Right ventricle myocardium superior (tissue), 1 donor: ENCODE data around the gene RALGAPB. TPM values are rescaled to one million over a fixed set of nuclear protein-coding genes. Genes with fewer than 3 reads are reported as not detected.
"Not testable (repeated sequence)": the region's sequence is repeated elsewhere in the genome, so short reads cannot be mapped to it uniquely, and the experiment has no call there.

Source experiments
- ATAC-seq: fragments of 200-7000 bp; cut with Tn5 transposase; one replicate; pipeline ENCODE4 v1.9.1; 2020; ENCODE audit warnings: mild to moderate bottlenecking; ENCODE audit not compliant: poor library complexity
- DNase-seq: peaks from one replicate; pipeline ENCODE4 v3.0.0-alpha.2; 2020
- intact Hi-C: fragments of 100-400 bp; cut with DNase I; formaldehyde crosslinking; loops from one replicate; pipeline ENCODE4 v1.11.2; 2022
- long read RNA-seq: library from polyadenylated mRNA; unstranded; transcript quantifications from one replicate; pipeline ENCODE4 v2.0.0, GENCODE V29; 2021
- total RNA-seq: library from RNA; stranded (reverse); fragmentation: NEBNext Ultra II Directional; extraction: Animal tissue kit (Norgen Biotek cat#: 25700); gene quantifications from one replicate; pipeline ENCODE4 v1.2.1, GENCODE V29; 2021
- donor health status: DM: no; HTN: yes; CAD: no; lungs with severe emphysema.

RALGAPB gene
- 21.5 TPM for total RNA-seq
- long read RNA-seq, partial matches to known transcripts = 5 of 11 reads
- long read RNA-seq, other reads (novel, unspliced or antisense) = 6 of 11 reads

GRCh38 chr20:38472513-38473366 is at the start of gene RALGAPB:
Gene RALGAPB, plus strand, starts transcription at chr20:38472843. Its CDS starts 15,590 bp downstream, at chr20:38488433.
- ATAC-seq (peak; percentile 99), DNase-seq (peak; percentile 100)
- intact Hi-C loops = no loop called here

- ATAC-seq (no peak), DNase-seq (no peak)
- intact Hi-C loops = no loop called here
Measured at GRCh38 chr20:38423541-38423940, 49.1 kb upstream of the RALGAPB start.

GRCh38 chr20:38424401-38424800 is 48.2 kb upstream of the RALGAPB start:
- DNase-seq = no peak
- intact Hi-C loops = no loop called here
- no peak for ATAC-seq

- no peak for ATAC-seq
- intact Hi-C loops = no loop called here
- DNase-seq = no peak
Measured at GRCh38 chr20:38426006-38426897, 46.4 kb upstream of the RALGAPB start.

GRCh38 chr20:38427655-38428023 is 45.0 kb upstream of the RALGAPB start:
- intact Hi-C loops = no loop called here
- DNase-seq = no peak

GRCh38 chr20:38428800-38429199 is 43.8 kb upstream of the RALGAPB start:
- intact Hi-C loops = no loop called here
- no peak for ATAC-seq

More at GRCh38 chr20:38427655-38428023, 45.0 kb upstream of the RALGAPB start:
- ATAC-seq = no peak

GRCh38 chr20:38429301-38429700 is 43.3 kb upstream of the RALGAPB start:
- intact Hi-C loops = no loop called here
- no peak for ATAC-seq
- no peak for DNase-seq

More at GRCh38 chr20:38428800-38429199, 43.8 kb upstream of the RALGAPB start:
- DNase-seq = no peak

GRCh38 chr20:38430679-38431325 is 41.8 kb upstream of the RALGAPB start:
- ATAC-seq (no peak), DNase-seq (peak; percentile 27)
- intact Hi-C loops = no loop called here

- peak; percentile 25 for DNase-seq
- intact Hi-C loops = no loop called here
- no peak for ATAC-seq
Measured at GRCh38 chr20:38432292-38432691, 40.4 kb upstream of the RALGAPB start.

GRCh38 chr20:38432870-38433269 is 39.8 kb upstream of the RALGAPB start:
- DNase-seq = peak; percentile 0
- ATAC-seq, intact Hi-C loops: not testable (repeated sequence)

- intact Hi-C loops = no loop called here
- DNase-seq = peak; percentile 24
Measured at GRCh38 chr20:38433304-38433972, 39.2 kb upstream of the RALGAPB start.

GRCh38 chr20:38434301-38434741 is 38.3 kb upstream of the RALGAPB start:
- peak; percentile 42 for DNase-seq
- intact Hi-C loops = no loop called here
- ATAC-seq = peak; percentile 40

More at GRCh38 chr20:38433304-38433972, 39.2 kb upstream of the RALGAPB start:
- ATAC-seq = no peak

- intact Hi-C loops = no loop called here
- peak; percentile 95 for DNase-seq
- peak; percentile 92 for ATAC-seq
Measured at GRCh38 chr20:38434770-38435554, 37.7 kb upstream of the RALGAPB start, which contains the start of gene SNHG17. Gene SNHG17, minus strand, starts transcription at chr20:38435328.

GRCh38 chr20:38435555-38435939 is 37.1 kb upstream of the RALGAPB start:
- ATAC-seq (no peak), DNase-seq (no peak)
- intact Hi-C loops = no loop called here

GRCh38 chr20:38437796-38438195 is 34.8 kb upstream of the RALGAPB start:
- no peak for ATAC-seq

GRCh38 chr20:38441110-38441509 is 31.5 kb upstream of the RALGAPB start:
- DNase-seq, intact Hi-C loops, ATAC-seq: not testable (repeated sequence)

More at GRCh38 chr20:38437796-38438195, 34.8 kb upstream of the RALGAPB start:
- no peak for DNase-seq
- intact Hi-C loops = no loop called here

GRCh38 chr20:38441916-38442315 is 30.7 kb upstream of the RALGAPB start:
- no peak for ATAC-seq
- intact Hi-C loops = no loop called here
- DNase-seq = no peak
